GM18519 (cell line): ENCODE data around the gene ZFYVE19.

Source experiments
- ATAC-seq: cut with Tn5 transposase; IDR thresholded peaks from one replicate; pipeline ENCODE4 v1.9.1; 2021; ENCODE audit warnings: mild to moderate bottlenecking, moderate library complexity; ENCODE audit not compliant: unreplicated experiment, low FRiP score

ZFYVE19 gene

GRCh38 chr15:40807028-40807887 lies at the start of gene ZFYVE19, which contains the start of gene DNAJC17:
Gene ZFYVE19, plus strand, starts transcription at chr15:40807089. Its CDS starts 501 bp downstream, at chr15:40807590.
Gene DNAJC17, minus strand, starts transcription at chr15:40807473. Its CDS starts 27 bp downstream, at chr15:40807446.
- ATAC-seq: peak; percentile 88

- ATAC-seq: no peak
Observed at GRCh38 chr15:40759961-40760360, 46.9 kb upstream of the ZFYVE19 start.

- ATAC-seq: no peak
Observed at GRCh38 chr15:40762919-40763800, 43.7 kb upstream of the ZFYVE19 start.

- ATAC-seq: no peak
Observed at GRCh38 chr15:40763801-40764628, 42.9 kb upstream of the ZFYVE19 start, which contains the start of gene GCHFR. Gene GCHFR, plus strand, starts transcription at chr15:40764068. Its CDS starts 113 bp downstream, at chr15:40764181.

- ATAC-seq: no peak
Observed at GRCh38 chr15:40764629-40765103, 42.2 kb upstream of the ZFYVE19 start.

GRCh38 chr15:40766194-40766815 lies 40.6 kb upstream of the ZFYVE19 start:
- no peak for ATAC-seq

GRCh38 chr15:40766906-40767837 lies 39.7 kb upstream of the ZFYVE19 start:
- ATAC-seq: no peak

- ATAC-seq: no peak
Observed at GRCh38 chr15:40767838-40768500, 38.9 kb upstream of the ZFYVE19 start.

GRCh38 chr15:40768521-40769273 lies 38.2 kb upstream of the ZFYVE19 start:
- ATAC-seq: no peak

- no peak for ATAC-seq
Observed at GRCh38 chr15:40769274-40770146, 37.4 kb upstream of the ZFYVE19 start, which contains the start of gene C15orf62. Gene C15orf62, plus strand, starts transcription at chr15:40769980. Its CDS starts 516 bp downstream, at chr15:40770496.

GRCh38 chr15:40770147-40770721 lies 36.7 kb upstream of the ZFYVE19 start:
- no peak for ATAC-seq

- no peak for ATAC-seq
Observed at GRCh38 chr15:40771242-40771641, 35.6 kb upstream of the ZFYVE19 start.

- ATAC-seq: no peak
Observed at GRCh38 chr15:40772014-40772413, 34.9 kb upstream of the ZFYVE19 start.

GRCh38 chr15:40773496-40773895 lies 33.4 kb upstream of the ZFYVE19 start:
- no peak for ATAC-seq

- no peak for ATAC-seq
Observed at GRCh38 chr15:40773902-40774301, 33.0 kb upstream of the ZFYVE19 start.

- no peak for ATAC-seq
Observed at GRCh38 chr15:40775007-40775406, 31.9 kb upstream of the ZFYVE19 start.
